GM18907 (cell line): ENCODE results near the gene NRN1L.

ENCODE experiments used
- ATAC-seq: cut with Tn5 transposase; IDR thresholded peaks from one replicate; pipeline ENCODE4 v1.9.1; 2021; ENCODE audit warnings: mild to moderate bottlenecking, moderate library complexity; ENCODE audit not compliant: unreplicated experiment

Gene NRN1L

DNA sequence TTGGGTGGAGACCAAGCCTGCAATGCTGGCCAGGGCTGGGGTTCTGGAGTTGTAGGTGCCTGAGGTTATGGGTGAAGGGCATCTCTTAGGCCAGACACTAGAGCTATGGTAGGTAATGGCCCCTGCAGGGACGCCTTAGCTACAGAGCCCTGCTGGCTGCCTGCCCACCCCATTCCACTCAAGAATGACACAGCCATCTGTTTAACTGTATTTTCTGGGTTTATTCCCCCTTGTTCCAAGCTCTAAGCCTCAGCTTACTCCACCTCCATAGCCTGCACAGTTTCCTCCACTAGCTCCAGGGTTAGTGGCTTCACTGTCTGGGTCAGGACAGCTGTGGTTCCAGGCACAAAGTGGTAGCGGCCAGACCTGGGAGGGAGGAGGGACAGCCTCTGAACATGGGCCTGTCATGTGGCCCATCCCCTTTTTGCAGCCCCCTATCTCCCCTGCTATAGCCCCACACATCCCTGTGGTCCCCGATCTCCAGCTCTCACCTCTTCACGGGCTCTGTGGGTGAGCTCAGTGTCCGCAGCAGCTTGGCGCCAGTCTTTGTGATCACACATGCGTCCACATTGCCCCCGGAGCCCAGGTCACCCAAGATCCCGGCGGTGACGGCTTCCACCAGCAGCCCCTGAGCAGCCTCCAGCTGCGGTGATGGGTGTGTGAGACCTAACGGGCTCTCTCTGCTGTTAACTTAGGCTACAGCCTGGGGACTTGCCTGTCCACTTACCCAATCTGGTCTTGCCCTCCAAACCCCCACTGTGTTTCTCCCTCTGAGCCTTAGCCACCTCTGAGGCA lies 49.8 kb downstream of the NRN1L start:
- no peak for ATAC-seq

DNA sequence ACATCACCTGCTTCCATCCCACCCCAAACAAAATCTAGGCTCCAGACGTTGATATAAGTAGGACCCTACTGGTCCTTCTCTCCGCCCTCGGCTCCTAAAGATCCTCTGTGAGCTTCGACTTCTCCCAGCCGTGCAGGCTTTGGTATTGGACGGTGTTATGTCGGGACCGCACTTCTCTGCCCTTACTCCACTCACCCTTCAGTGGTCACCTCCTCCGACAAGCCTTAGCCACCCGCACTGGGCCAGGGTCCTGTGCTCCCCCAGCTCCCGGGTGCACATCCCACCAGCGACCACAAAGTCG lies 50.4 kb downstream of the NRN1L start:
- no peak for ATAC-seq

DNA sequence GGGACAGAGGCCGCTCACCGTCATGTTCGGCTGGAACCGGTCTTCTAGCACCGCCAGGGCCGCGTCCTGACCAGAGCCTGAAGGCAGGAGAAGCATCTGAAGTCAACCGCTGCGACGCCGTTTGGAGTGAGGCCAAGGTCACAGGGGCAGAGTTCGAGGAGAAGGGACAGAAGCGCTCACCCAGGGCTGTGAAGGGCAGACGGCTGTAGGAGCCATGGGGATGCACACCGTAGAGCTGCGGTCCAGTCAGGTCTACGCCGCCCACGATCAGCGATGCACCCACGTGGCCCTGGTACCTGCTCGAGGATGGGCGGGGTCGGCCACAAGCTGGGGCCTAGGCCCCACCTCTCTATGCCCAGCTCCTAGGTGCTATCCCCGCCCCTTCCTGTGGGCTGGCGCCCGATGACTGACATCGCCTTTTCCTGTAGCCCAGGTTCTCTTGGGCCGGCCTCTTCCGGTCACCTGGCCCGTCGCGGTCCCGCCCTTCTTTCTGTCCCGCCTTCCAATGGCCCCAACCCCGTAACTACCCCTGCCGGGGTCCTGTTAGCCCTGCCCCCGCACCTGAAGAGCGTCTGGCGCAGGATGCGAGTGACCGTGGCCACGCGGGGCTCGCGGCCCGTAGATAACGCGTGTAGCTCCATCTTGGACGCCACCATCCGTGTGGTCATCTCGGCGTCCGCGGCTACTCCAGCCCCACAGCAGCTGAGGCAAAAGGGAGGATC lies 50.9 kb downstream of the NRN1L start:
- ATAC-seq, result peak; percentile 87
